Measurements from ENCODE around the gene CCDC167. TPM values are rescaled to one million over a fixed set of nuclear protein-coding genes. Genes with fewer than 3 reads are reported as not detected.

The CCDC167 gene
- total and polyA plus RNA-seq, 8 donors, result 4.3 to 12.4 (median 7.0) TPM

DNA sequence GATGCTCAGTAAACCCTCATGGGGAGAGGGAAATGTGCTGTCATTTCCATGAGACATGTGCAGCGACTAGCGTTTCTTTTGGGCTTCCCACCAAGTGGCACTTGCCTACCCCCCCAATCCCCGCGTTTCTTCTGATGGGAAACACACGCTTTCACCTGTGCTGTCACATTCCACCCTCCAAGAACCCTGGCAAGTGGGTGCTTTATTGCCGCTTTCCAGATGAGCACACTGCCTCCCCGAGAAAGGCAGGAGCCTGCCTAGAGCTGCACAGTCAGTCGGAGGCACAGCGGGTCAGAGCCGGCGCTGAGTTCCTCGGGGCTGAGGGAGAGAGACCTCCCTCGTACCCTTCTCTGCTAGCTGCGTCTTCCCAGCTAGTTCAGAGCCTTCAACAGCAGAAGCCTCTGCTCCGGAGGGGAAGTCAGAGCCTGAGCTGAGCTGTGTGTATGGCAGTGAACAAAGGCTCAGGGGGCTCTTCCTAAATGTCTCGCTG is 12.3 kb upstream of the CCDC167 start:
- Histone ChIP-seq H3K36me3 (no peaks in the 10 kb centered on the region), H3K27ac (no peak overlapping the region), H3K4me3 (no peak overlapping the region), H3K4me1 (peaks cover 0 to 3% (median 0%) of the 10 kb centered on the region in 3 donors), H3K9me3 (no peaks in the 10 kb centered on the region), H3K27me3 (no peaks in the 10 kb centered on the region)
- no peak for DNase-seq
- intact Hi-C loops (cut with DNase I), result no loop called here
- FAIRE-seq, result no peak
- 65 to 69% methylated on average over 16 of the region's 16 CpGs for WGBS, 2 donors
- no peak for ATAC-seq
- TF ChIP-seq, protein P1, sequence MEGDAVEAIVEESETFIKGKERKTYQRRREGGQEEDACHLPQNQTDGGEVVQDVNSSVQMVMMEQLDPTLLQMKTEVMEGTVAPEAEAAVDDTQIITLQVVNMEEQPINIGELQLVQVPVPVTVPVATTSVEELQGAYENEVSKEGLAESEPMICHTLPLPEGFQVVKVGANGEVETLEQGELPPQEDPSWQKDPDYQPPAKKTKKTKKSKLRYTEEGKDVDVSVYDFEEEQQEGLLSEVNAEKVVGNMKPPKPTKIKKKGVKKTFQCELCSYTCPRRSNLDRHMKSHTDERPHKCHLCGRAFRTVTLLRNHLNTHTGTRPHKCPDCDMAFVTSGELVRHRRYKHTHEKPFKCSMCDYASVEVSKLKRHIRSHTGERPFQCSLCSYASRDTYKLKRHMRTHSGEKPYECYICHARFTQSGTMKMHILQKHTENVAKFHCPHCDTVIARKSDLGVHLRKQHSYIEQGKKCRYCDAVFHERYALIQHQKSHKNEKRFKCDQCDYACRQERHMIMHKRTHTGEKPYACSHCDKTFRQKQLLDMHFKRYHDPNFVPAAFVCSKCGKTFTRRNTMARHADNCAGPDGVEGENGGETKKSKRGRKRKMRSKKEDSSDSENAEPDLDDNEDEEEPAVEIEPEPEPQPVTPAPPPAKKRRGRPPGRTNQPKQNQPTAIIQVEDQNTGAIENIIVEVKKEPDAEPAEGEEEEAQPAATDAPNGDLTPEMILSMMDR (IDR thresholded peaks at IDR 0.05), result no peak

DNA sequence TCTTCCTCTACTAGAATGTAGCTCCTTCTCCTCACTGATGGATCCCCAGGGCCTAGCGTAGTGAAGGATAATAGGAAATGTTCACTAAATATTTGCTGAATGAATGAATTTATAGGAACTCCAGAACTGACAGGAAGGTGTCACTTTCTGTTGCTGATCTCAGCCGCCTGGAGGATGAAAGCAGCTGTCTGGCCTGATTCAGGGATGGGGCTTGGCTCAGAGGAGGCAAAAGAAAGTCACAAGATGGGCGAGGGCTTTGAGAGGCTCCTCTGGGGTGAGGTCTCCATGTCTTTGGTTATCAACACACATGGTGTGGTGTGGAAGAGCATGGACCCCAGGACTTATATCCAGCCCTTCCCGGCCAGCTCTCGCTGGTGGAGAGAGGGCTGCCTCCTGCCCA is 11.5 kb upstream of the CCDC167 start:
- DNase-seq (no peak), FAIRE-seq (no peak), ATAC-seq (no peak)
- Histone ChIP-seq H3K27ac (no peak overlapping the region), H3K9me3 (no peaks in the 10 kb centered on the region), H3K27me3 (no peaks in the 10 kb centered on the region), H3K4me1 (peaks cover 0 to 2% (median 0%) of the 10 kb centered on the region in 3 donors), H3K36me3 (no peaks in the 10 kb centered on the region), H3K4me3 (no peak overlapping the region)
- WGBS, 2 donors, result 82 to 90% methylated on average over 5 of the region's 5 CpGs
- TF ChIP-seq, protein P1 (IDR thresholded peaks at IDR 0.05), result no peak
- intact Hi-C loops (cut with DNase I), result no loop called here

DNA sequence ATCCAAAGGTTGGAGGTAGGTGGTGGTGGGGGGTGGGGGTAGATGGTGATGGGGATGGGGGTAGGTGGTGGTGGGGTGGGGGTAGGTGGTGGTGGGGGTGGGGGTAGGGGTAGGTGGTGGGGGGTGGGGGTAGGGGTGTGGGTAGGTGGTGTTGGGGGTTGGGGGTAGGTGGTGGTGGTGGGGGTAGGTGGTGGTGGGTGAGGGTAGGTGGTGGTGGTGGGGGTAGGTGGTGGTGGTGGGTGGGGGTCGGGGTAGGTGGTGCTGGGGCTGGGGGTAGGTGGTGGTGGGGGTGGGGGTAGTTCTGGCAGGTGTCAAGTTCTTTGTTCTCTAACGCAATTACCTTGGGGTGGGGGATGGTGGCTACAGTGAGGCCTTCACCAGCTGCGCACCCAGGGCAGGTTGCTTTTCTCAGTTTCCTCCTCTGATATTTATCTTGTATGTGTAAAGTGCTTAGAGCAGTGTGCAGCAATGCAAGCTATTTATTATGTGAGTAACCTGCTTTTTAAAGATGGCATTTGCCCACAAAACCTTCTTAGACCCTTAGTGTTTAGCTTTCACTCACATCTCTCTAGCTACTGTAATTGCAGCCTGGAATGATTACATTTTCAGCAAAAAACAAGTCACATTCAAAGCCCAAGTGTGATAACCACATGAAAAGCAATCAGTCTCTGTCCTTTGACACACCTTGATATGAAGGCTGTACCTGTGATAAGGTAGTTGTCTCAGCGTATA is 8.2 kb upstream of the CCDC167 start:
- FAIRE-seq, result no peak
- intact Hi-C loops (cut with DNase I), result no loop called here
- WGBS, 2 donors, result 48 to 52% methylated on average over 3 to 4 of the region's 4 CpGs
- no peak for DNase-seq
- Histone ChIP-seq H3K27ac (no peak overlapping the region), H3K9me3 (no peaks in the 10 kb centered on the region), H3K4me1 (no peaks in the 10 kb centered on the region), H3K27me3 (no peaks in the 10 kb centered on the region), H3K4me3 (no peak overlapping the region), H3K36me3 (no peaks in the 10 kb centered on the region)
- TF ChIP-seq, protein P1 (IDR thresholded peaks at IDR 0.05), result no peak
- ATAC-seq, result no peak

DNA sequence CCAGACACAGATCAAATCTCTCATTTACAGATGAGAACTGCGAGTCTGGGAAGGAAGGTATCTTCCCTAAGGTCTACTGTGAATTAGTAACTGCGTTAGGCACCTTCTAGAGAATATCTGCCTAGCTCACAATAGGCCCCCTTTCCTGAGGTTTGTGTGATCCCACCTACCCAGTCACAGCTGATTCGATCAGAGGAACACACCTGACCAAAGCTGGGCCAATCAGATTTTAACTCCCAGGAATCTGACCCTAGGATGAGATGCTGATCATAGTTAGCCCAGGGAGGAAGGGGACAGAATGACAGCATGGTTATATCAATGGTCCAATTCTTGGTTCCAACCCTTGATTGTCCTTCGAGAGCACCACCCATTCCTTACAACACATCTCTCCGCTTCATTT is 7.4 kb upstream of the CCDC167 start:
- no peaks in the 10 kb centered on the region for H3K27me3 ChIP-seq
- no peak overlapping the region for H3K27ac ChIP-seq
- no peak for FAIRE-seq
- TF ChIP-seq, protein P1 (IDR thresholded peaks at IDR 0.05), result no peak
- H3K4me3 ChIP-seq, result no peak overlapping the region
- ATAC-seq, result no peak
- H3K36me3 ChIP-seq, result no peaks in the 10 kb centered on the region
- DNase-seq, result no peak
- intact Hi-C loops (cut with DNase I), result no loop called here
- no peaks in the 10 kb centered on the region for H3K9me3 ChIP-seq
- WGBS, 2 donors, result 83 to 90% methylated on average over 5 of the region's 5 CpGs
- no peaks in the 10 kb centered on the region for H3K4me1 ChIP-seq

DNA sequence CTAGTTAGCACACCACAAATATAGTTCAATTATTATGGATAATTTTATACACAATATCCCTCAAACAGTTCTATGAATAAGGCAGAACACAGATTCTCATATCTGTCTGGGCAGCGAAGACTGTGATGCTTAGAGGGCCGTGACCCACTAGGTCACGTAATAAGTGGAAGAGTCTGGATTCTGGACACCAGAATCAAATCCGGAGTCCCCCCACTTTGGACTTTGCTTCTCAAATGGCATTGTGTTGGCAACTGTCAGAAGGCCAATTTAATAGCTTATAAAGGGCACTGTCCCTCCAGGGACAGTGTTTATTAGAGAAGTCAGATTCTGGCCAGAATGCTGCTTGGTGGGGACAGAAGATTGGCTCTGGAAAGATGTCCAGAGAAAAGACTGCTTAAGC is 6.8 kb upstream of the CCDC167 start:
- WGBS, 2 donors, result 72 to 88% methylated on average over 4 of the region's 4 CpGs
- TF ChIP-seq, protein P1 (IDR thresholded peaks at IDR 0.05), result no peak
- intact Hi-C loops (cut with DNase I), result no loop called here

More for the DNA sequence above, 6.8 kb upstream of the CCDC167 start:
- Histone ChIP-seq H3K9me3 (no peaks in the 10 kb centered on the region), H3K4me3 (no peak overlapping the region), H3K27me3 (no peaks in the 10 kb centered on the region), H3K36me3 (no peaks in the 10 kb centered on the region), H3K27ac (no peak overlapping the region), H3K4me1 (no peaks in the 10 kb centered on the region)
- ATAC-seq, result no peak
- DNase-seq, result no peak
- no peak for FAIRE-seq
